CD4-positive, alpha-beta T cell treated with Interleukin-15 for 1 hour (primary cell): ENCODE measurements around the gene LRGUK.
A peak's percentile ranks its signal among the peaks of the same experiment; 100 is the strongest.
"Not testable (repeated sequence)": the region's sequence is repeated elsewhere in the genome, so short reads cannot be mapped to it uniquely, and the experiment has no call there.

ENCODE experiments used
- DNase-seq: peaks from one replicate; pipeline ENCODE4 v3.0.0-alpha.2; 2020

The LRGUK gene, protein sequence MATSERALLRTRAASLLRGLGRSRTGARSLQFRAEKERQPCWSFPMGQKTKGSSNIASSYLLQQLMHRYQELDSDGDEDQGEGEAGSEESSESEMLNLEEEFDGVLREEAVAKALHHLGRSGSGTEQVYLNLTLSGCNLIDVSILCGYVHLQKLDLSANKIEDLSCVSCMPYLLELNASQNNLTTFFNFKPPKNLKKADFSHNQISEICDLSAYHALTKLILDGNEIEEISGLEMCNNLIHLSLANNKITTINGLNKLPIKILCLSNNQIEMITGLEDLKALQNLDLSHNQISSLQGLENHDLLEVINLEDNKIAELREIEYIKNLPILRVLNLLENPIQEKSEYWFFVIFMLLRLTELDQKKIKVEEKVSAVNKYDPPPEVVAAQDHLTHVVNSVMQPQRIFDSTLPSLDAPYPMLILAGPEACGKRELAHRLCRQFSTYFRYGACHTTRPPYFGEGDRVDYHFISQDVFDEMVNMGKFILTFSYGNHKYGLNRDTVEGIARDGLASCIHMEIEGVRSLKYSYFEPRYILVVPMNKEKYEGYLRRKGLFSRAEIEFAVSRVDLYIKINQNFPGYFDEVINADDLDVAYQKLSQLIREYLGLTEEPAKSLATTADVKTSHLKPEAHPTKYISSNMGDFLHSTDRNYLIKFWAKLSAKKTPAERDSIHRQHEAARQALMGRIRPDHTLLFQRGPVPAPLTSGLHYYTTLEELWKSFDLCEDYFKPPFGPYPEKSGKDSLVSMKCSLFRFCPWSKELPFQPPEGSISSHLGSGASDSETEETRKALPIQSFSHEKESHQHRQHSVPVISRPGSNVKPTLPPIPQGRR

DNA sequence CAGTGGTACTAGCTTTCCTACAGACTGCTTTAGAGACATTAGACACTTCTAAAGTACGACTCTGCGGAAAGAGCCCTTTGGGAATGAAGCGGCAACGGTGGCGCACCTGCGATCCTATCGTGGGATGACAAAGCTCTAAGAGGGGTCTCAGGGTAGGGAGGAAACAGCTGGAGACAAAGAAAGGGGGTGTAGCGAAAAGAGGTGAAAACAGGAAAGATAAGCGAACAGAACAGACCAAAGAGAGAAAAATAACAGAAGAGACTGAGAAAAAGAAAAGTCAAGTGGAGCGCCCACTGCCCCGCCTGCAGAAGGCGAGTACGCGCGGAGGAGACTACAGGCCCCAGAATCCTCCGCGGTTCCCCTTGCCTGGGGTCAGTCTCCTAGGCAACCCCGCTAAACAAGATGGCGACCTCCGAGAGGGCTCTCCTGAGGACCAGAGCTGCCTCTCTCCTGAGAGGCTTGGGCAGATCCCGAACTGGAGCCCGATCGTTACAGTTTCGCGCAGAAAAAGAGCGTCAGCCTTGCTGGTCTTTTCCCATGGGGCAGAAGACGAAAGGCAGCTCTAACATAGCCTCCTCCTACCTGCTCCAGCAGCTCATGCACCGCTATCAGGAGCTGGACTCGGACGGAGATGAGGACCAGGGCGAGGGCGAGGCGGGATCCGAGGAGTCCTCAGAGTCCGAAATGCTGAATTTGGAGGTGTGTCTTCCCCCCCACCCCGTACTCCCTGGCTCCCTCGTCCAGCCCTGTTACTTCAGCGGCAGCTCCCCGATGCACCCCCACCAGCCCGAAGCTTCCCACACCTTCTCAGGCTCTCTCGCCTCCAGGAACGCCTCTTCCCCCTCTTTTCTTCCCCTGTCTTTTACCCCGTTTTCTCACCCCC, at the start of gene LRGUK:
LRGUK (plus strand) TSS at position 375 of the 883 bp plus-strand sequence; CDS start at position 403, 28 bp downstream.
- DNase-seq: peak; percentile 84

DNA sequence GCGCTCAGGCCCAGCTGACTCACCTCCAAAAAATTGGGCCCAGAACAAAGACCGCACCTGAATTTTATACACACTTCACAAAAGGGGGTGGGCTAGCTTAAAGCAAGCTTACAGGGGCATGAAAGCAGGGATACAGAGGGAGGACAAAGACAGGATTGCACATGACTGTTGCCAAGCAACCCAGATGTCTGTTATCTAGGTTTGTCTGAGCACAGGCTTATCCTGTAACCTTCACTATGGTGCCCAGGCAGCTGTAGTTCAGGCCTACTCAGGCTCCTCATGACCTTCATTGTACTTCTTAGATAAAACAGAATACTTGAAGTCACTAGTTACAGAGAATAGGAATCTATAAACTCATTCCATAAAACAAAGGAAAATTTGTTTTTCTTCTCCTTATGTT, 49.6 kb upstream of the LRGUK start:
- DNase-seq: not testable (repeated sequence)

DNA sequence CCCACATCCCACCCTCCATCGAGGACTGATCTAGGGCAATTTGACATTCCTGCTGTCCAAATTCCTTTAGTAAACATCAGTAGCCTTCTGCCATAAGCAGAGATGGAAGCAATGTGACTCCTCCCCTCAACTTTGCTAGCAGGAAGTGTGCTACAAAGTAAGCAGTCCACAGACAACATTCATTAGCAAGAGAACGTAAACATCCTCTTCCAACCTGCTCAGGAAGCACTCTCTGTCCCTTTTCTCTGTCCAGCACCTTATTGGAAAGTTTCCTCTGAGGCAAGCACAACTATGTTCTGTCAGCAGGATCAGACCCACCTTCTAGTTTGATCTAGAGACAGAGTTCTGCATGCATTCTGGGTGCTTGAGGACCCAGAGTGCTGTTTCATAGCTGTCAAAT, 48.1 kb upstream of the LRGUK start:
- no peak for DNase-seq

DNA sequence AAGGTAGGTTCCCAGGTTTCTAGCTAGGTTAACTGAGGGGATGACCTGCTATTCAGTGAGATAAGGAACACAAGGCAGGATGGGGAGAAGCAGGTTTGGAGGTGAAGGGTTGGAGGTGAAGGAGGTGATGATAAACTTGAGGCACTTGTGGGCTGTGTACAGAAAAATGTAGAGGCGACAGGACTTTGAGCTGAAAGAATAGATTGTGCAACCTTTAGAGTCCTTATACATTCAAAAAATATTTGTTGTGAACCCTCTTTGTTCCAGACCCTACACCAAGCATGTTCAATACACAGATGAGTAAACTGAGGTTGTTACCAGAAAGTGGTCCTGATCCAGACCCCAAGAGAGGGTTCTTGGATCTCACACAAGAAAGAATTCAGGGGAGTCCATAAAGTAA, 45.4 kb upstream of the LRGUK start:
- no peak for DNase-seq

DNA sequence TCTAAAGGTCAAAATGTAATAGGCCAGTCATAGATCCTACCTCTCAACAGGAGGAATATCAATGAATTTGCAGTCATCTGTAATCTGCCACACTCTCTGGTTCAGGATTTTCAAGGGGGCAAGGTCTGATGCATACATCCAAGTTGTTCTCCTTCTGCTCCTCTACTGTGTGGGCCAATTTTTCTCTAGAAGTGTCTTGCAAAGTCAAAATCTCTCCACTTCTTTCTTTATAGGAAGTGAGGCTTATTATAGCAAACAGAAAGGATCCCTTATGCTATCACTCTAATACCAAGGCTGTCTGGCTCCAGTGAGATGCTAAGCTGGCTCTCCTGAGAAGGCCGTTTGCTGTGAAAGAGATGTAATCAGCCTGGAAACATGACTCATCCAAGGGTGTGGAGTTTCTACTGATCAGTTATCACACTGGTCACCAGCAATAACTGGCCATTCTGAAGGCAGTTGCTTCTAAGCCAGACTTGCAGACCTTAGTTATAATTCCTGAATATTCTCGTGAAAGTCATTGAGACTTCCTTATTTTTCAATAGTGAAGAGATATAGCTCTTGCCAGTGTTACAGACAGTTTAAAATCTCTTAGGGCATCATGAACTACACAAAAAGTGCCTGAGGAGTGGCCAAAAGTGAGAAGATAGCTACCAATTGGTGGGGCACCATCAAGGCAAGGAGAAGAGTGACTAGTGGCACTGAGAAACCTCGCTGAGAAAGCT, 43.2 kb upstream of the LRGUK start:
- no peak for DNase-seq

DNA sequence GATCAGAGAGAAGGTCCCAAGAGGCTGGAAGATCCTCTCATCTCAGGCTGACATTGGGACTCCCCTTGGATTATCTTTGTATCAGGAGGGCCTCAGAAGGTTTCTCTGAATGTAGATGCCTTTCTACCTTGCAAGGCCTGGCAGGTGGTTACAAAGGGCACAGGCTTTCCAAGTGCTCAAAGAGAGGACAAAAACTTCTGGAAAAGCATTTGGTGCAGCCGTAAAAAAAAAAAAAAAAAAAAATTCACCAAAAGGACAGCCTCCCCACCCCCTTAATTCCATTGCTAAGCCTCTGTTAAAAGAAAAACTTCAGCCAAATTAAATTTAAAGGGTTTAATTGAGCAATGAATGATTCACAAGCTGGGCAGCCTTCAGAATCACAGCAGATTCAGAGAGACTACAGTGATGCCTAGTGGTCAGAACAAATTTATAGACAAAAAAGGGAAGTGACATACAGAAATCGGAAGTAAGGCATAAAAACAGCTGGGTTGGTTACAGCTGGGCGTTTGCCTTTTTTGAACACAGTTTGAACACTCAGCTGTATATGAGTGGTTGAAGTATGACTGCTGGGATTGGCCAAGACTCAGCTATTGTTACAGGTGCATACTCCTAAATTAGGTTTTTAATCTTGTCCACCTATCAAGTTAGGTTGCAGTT, 42.5 kb upstream of the LRGUK start:
- DNase-seq: peak; percentile 32

DNA sequence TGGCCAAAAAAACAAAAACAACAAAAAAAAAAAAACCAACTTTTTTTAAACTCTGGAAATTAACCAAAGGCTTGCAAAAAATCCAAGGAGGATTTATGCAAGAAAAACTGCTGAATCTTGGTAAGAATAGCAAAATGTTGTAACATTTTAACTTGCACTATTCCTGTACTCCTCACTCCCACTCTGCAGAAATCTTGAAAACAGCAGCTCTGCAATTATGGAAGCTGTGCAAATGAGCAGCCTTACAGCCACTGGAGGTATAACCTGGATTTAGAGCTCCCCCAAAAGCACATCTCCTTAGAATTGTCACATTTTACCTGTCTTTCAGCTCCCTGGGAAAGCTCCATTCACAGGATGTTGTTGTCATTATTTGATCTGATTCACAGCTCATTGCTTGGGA, 41.8 kb upstream of the LRGUK start:
- DNase-seq: no peak

DNA sequence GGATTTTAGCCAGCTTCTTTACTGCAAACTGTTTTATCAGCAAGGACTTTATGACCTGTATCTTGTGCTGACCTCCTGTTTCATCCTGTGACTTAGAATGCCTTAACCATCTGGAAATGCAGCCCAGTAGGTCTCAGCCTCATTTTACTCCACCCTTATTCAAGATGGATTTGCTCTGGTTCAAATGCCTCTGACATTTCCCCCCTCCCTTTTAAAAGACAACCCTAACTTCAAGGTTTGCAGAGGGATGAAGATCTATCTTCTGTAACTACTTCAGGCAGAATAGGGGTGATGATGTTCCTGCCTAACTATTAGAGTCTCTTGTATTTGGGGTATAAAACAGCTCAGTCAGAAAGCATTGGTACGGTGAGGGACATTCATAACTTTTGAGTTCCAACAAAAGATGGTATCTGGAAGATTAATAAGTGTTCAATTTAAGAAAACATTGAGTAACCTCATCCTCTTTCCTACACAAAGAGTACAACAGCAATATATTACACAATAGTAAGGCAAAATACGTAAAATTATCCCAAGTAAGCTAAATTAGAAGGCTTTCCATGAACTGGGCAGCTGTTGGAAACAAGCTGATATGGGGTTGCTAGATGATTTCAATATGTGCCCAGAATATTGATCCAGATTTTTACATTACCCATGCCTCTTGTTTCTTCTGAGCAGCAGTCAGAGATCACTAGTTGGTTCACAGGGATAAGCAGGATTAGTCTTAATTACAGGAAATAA, 40.0 kb upstream of the LRGUK start:
- no peak for DNase-seq

DNA sequence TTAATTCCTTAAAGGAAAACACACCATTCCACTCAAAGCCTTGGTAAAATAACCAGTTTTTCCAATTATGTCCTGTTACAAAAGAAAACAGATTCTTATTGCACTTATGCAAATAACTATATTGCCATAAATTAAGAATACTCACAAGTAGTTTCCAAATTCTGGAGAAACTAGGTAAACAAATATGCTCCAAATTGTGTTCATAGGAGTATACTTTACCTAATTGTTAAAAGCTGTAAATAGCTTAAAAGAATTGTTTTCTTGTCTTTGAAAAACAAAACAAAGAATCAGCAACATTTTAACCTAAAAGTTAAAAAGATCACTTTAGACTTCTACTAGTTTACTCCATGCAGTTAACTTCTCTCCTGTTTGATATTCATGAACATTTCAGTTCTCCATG, 38.9 kb upstream of the LRGUK start:
- DNase-seq: no peak

DNA sequence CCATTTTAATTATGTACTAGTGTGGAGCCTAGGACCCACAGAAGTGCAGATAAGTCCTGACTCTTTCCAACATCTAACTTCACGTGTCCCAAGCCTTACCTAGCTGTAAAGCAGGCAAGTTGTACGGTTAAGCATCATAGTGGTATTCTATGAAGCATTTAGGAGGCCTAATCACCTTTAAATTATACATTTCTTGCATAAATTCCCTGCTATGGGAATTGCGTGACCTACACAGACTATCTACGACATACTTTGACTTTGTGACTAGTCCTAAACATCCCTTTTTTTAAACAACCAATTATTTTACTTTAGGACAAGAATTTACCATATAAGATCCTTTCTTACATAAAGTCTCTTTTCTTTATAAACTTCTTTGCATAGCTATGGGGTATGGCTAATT, 37.7 kb upstream of the LRGUK start:
- DNase-seq: no peak

DNA sequence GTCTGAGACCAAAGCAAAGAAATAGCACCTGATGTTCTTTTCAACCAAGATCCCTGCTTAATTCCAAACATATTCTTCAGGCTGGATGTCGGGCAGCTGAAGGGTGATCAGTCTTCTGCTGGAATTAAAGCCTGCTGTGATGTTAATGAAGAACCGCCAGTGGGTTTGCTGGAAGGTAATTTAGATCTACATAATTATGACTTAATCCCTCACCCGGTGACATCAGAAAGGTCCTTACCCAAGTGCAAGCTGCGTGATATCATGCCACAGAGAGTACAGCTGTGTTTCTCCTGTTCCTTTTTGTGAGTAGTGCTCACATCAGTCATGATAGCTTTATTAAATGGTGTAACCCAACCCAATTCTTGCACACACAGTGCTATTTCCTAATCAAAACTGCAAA, 29.1 kb upstream of the LRGUK start:
- DNase-seq: no peak

DNA sequence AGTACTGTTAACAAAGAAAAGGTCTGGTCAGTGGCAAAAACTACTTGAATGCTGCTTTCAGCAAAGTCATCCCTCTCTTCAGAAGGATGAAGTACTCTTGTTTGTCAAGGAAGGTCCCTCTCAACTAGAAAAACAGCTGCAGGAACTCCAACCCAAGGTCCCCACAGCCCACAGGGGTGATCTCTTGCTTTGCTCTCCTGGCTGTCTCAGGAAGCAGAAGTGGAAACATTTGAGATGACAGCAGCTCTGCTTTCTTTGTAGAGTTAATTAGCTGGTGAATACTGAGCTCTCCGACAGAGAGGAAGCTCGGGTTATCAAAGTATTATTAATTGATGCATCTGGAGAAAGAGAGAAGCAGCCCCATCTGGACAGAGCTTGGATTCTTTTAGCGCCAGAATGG, 25.4 kb upstream of the LRGUK start:
- DNase-seq: no peak

DNA sequence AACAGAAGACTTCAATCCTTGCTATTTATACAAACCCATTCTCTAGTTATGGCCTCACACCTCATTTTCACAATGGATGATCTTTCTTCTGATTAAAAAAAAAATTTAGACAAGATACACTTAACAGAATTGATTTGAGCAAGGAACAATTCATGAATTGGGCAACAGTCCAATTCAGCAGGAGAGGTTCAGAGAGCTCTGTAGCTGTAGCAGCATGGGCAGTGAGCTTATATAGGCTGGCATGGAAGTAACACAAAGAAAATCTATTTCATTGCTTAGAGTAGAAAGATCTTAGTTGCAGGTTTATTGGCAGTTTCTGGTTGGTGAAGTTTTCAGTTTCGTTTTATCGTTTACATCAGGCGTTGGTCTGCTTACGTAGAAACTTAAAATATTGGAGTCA, 23.0 kb upstream of the LRGUK start:
- no peak for DNase-seq

DNA sequence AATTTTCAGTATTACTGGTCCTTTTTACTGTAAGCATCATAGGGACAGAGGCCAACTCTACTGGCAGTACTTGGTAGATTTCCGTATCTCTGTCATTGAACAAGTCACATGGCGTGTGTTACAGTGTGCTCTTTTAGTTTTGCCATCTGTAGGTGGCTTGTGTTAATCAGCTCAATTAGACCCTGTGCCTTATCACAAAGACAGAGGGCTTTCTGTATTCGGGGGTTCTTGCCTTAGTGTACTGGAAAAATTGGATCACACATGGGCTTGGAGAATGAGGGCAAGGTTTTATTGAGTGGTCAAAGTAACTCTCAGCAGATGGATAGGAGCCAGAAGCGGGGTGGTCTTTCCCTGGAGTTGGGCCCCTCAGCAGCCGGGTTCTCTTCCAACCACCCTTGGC, 21.3 kb upstream of the LRGUK start:
- no peak for DNase-seq

DNA sequence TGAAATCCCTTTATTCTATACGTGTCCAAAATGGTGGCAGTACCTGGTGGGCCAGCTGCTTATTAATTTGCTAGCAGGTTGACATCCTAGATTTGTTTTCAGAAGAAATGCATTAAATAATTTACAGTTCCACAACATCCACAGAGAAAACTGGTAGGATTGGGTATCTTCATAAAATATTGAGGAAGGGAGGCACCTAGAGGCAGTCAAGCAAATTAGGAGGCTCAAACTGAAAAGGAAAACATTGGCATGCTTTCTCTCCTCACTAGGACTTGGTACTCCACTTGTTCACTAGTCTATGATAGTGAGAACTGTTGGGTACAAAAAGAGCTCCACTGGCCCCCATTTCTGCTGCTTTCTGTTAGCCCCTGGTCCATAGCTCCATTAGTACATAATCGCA, 18.3 kb upstream of the LRGUK start:
- no peak for DNase-seq

DNA sequence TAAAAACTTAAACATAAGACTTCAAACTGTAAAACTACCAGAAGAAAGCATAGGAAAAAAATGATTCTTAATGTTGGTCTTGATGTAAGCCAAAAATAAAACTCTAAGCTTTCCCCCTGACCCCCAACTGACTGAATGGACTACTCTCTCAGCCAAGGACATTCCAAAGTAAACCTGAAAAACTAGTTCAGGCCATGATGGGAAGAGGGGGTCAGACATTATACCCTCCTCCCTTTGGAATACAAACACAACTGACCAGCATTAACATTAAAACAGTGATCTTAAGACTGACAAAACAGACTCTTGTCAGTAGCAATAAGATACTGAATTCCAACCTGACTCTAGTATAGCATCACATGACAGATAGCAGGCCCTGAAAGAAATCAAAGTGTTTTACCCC, 13.5 kb upstream of the LRGUK start:
- no peak for DNase-seq

DNA sequence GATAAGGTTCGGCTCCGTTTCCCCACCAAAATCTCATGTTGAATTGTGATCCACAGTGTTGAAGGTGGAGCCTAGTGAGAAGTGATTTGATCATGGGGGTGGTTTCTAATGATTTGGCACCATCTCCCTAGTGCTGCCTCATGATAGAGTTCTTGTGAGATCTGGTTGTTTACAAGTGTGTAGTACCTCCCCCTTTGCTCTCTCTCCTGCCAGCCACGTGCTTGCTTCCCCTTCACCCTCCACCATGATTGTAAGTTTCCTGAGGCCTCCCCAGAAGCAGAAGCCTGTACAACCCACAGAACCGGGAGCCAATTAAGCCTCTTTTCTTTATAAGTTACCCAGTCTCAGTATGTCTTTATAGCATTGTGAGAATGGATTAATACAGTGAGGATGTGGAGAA, 12.1 kb upstream of the LRGUK start:
- no peak for DNase-seq

DNA sequence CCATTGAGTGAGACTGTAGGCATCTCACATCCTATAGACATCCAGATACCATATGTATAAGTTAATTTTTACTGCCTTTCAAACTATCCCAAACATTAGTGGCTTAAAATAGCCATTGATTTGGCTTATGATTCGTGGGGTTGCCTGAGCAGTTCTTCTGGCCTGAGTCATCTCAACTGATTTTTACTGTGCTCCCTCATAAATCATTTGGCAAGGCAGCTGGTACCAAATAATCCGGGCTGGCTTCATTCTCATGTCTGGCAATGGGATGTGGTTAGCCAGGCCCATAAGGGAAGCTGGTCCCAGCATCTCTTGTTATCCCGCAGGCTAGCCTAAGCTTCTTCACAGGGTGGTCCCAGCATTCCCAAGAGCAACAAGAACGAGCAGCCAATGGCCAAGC, 6.7 kb upstream of the LRGUK start:
- DNase-seq: no peak

DNA sequence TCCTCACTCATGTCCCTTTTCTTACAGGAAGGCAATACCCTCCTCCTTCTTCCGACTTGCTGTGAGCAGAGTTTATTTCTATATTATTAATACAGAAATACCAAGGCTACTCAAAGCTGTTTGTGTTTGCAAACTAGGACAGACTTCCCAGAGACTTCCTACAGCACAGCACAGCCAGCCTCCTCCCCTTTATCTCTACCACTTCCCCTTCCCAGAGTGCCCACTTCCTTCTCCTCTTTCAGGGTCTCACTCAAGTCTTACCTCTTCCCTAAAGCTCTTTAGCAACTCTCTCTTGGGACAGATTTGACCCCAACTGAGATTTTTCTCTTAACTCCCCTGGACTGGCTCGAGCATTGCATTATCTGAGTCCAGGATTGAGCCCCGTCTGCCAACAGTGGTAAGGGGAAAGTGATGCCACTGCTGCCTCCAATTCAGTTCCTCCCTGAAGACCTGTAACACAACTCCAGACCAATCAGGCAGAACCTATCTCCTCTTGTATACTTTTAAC, 5.5 kb upstream of the LRGUK start:
- no peak for DNase-seq

DNA sequence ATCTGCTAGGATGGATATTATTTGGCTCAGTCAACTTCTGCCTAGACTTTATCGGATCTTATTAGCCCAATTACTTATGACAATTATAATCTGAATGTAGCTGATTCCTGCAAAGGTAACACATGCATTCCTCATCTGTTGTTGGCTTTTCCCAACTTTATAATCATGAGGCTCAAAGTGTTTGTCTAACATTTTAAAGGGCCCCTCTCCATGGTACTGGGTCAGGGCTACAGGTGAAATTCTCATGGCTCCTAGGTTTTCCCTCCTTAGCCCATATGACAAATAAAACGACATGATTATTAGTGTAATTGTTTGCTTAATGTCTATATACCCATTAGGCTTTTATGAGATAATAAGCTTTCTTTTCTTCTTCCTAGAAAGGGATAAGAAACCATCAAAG, 4.2 kb upstream of the LRGUK start:
- DNase-seq: no peak

DNA sequence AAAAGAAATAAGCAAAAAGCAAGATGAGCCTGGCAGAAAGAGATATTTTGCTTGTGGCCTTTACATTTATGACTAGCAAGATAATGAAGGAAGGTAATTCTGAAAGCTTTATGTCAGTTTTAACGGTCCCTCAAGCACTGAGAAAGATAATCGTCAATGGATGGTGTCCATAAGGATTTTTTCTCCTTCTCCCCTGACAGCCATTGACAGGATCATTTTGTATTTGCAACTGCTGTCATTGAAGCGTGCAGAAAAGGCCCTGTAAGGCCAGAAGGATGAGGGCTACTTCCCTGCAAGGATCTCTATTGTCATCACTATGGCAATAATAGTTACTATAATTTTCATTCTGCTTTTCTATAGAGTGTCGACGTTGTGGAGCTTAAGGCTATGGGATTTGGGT, 994 bp upstream of the LRGUK start:
- no peak for DNase-seq
